Measurements from ENCODE around the gene TCF7L1.

The TCF7L1 gene

GRCh38 chr2:85165088-85165690 is 32.0 kb downstream of the TCF7L1 start:
- no peak for DNase-seq

GRCh38 chr2:85166021-85166420 is 32.8 kb downstream of the TCF7L1 start:
- DNase-seq: no peak

- DNase-seq: no peak
Measured at GRCh38 chr2:85167479-85167878, 34.3 kb downstream of the TCF7L1 start.

- DNase-seq: no peak
Measured at GRCh38 chr2:85168942-85169341, 35.8 kb downstream of the TCF7L1 start.

GRCh38 chr2:85169581-85169980 is 36.4 kb downstream of the TCF7L1 start:
- no peak for DNase-seq

GRCh38 chr2:85170938-85171475 is 37.8 kb downstream of the TCF7L1 start:
- DNase-seq: no peak

GRCh38 chr2:85171916-85172315 is 38.7 kb downstream of the TCF7L1 start:
- DNase-seq: no peak

- DNase-seq: no peak
Measured at GRCh38 chr2:85173909-85174308, 40.7 kb downstream of the TCF7L1 start.

- no peak for DNase-seq
Measured at GRCh38 chr2:85174943-85175342, 41.8 kb downstream of the TCF7L1 start.

GRCh38 chr2:85175369-85176299 is 42.4 kb downstream of the TCF7L1 start:
- no peak for DNase-seq

GRCh38 chr2:85177031-85177824 is 44.0 kb downstream of the TCF7L1 start:
- no peak for DNase-seq

- no peak for DNase-seq
Measured at GRCh38 chr2:85178154-85178553, 45.0 kb downstream of the TCF7L1 start.

- DNase-seq: no peak
Measured at GRCh38 chr2:85178980-85179411, 45.8 kb downstream of the TCF7L1 start.

- no peak for DNase-seq
Measured at GRCh38 chr2:85179541-85179940, 46.3 kb downstream of the TCF7L1 start.

- DNase-seq: no peak
Measured at GRCh38 chr2:85180322-85181133, 47.3 kb downstream of the TCF7L1 start.

- DNase-seq: no peak
Measured at GRCh38 chr2:85181134-85181631, 48.0 kb downstream of the TCF7L1 start.

GRCh38 chr2:85181844-85182456 is 48.8 kb downstream of the TCF7L1 start:
- no peak for DNase-seq

- DNase-seq: no peak
Measured at GRCh38 chr2:85183076-85183475, 49.9 kb downstream of the TCF7L1 start.

GRCh38 chr2:85183479-85183878 is 50.3 kb downstream of the TCF7L1 start:
- no peak for DNase-seq

- no peak for DNase-seq
Measured at GRCh38 chr2:85184231-85184630, 51.0 kb downstream of the TCF7L1 start.

- no peak for DNase-seq
Measured at GRCh38 chr2:85184990-85185389, 51.8 kb downstream of the TCF7L1 start.

All from SIG-M5 (cell line).